Colon (tissue), 2 donors: ENCODE data around the gene MORN4.
"Not testable (repeated sequence)": the region's sequence is repeated elsewhere in the genome, so short reads cannot be mapped to it uniquely, and the experiment has no call there.

ENCODE experiments used
- FAIRE-seq: peaks from 2 replicates; lab custom pipeline; 2012; peaks lifted over from hg19 to GRCh38; lab: Jason Lieb, UNC
- donor health status: control.
- donor health status: control.

Gene MORN4

DNA sequence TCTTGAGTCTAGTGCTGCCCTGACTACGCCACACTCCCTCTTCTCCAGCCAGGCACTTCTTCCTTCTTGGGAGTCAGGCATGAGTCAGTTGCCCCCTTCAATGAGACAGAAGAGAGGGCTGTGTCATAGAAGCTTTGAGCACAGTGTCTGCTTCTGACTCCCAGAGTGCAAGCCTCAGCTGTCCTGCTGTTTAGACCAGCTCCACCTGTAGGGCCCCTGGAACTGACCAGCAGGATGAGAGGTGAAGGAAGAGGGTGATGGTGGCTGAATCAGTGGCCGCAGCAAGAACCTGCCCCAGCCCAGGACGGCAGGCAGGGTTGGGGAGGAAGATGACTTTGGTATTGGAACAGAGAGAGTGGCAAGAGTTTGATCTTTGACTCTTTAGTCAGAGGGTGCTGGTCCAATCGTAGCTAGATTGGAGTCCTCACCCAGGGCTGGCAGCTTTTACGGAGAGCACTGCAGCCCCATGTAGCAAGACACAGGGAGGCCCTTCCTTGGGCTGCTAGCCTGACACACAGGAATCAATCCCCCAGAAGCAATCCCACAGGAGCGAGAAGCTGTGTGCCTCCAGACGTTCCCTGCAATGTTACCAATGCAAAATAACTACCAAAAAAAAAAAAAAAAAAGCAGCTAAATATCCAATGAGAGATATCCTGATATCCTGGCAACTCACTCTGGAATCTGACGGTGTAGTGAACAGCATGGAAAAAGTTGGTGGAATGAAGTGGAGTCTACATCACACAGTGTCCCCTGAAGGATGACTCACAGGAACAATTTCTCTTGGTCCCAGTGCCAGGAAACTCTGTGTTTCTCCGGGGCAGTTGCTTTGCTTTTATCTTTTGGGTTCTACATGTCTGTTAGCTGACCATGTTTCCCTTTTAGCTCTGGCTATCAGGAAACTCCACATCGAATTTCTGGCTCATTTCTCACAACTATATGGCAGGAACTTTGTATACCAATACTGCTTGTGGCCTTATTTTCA is 36.9 kb downstream of the MORN4 start:
- no peak for FAIRE-seq

DNA sequence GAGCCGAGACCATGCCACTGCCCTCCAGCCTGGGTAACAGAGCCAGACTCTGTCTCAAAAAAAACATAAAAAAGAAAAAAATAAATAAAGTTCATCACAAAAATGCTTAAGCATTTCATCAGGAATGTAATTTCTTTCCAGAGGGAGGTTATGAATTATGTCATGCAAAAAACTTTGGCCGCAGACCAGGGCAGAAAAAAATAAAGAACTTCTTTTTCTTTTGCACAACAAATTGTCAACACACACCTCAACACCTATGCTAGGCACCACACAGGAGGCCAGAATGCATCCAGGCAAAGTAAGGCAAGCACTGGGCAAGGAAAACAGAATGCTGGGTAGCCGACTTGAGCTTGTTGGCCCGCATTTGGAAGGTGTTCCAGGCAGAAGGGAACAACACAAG is 39.9 kb downstream of the MORN4 start:
- no peak for FAIRE-seq

DNA sequence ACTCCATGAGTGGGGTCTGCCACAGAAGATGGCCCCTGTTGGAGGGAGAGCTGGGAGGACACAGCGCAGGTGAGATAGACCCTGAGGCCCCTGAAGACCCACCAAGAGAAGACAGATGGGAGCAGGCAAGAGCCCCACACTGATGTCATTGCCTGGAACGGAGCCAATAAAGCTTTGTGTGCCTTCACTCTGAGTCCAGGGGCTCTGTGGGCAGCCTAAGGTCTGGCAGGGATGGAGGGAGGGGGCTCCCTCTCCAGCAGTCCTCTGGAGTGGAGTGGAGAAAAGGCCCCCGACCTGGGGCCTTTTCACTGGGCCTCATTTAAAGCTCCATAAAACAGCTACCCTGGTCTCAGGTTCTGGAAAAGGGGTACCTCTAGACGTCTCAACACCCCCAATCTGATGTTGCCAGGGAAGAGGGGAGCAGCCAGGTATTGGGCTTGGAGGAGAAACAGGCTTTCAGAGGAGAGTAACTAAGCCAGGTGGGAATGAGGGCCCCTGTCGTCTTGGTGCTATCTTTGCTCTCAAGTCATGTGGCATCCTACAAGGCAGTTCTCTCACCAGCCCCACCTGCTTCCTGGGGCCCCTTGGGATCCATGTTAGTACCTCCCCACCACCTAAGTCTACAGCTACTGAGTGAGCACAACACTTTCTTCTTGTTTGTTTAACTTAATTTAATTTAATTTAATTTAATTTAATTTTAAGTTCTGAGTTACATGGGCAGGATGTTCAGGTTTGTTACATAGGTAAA is 42.4 kb downstream of the MORN4 start:
- FAIRE-seq = no peak

DNA sequence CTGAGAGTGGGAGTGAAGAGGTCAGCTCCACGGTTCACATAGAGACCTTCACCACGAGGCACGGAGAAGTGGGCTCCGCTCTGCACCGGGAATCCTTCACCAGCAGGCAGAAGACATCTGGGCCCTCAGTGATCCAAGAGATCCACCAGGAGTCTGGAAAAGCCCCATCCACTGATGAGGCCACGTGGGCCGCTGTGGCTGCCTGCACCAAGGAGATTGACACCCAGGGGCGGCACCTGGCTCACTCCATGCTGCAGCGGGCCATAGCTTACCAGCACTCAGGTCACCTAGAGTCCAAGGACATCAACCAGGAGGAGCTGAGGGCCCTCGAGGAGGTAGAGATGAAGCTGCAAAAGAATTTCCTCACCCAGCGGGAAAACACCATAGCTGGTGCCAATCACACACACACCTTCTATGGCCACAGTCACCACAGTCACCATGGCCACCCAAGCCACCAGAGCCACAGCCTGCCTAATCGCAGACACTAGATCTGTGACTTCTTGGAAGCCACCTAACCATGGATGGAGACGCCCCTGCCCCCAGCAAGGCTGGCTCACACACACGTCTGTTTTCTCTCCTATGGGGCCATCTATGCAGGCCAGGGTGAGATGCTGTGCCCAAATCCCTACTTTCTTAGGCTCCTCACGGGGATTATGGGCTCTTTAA is 43.1 kb downstream of the MORN4 start:
- FAIRE-seq = no peak

DNA sequence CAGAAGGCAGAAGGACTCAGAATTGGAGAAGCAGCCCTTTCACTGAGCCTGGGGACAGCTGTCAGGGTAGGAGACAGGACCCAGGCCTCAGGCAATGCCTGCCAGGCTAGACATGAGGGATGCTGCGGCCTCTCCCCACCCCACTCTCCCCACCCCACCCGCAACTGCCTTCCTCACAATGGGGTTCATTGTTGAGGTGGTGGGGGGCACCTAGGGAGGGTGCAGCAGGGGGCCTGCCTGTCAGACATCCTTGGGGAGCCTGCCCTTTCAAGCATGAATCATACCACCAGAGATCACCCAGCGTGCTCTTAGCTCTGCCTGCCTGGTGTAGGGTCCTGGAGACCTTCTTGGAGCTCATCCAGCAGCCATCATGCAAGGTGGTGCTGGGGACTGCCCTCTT is 43.8 kb downstream of the MORN4 start, which contains the start of gene C10orf62:
Gene C10orf62 (plus strand): TSS at position 243 of the 400 bp plus-strand sequence. CDS start 177 bp downstream, outside the sequence.
- FAIRE-seq = no peak

DNA sequence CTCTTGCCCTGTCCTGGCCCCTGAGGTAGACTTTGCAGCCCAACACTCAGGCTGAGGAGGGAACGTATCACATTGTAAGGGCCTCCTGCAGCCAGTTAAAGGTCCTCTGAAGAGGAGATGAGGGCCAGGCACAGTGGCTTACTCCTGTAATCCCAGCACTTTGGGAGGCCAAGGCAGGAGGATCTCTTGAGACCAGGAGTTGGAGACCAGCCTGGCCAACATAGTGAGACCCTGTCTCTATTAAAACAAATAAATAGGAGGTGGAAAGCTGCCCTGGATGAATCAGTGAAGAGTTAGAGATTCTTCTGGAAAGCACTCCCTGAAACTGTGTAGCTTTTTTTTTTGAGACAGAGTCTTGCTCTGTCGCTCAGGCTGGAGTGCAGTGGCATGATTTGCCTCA is 46.1 kb downstream of the MORN4 start:
- FAIRE-seq = no peak

DNA sequence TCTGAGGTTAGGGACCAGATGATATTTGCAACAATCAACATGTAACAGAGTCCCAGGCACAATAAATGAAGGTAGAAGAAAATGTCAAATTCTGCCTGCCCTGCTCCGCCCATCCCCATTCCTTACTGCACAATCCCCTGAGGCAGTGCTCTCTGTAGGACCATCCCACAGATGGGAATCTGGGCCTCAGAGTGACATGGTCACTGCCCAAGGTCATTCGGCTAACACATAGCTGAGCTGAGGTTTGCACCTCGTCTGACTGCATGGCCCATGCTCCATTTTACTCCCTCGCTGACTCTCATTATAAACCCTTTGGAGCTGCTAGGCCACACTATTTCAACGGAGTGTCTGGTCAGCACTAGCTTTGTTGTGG is 47.9 kb downstream of the MORN4 start:
- FAIRE-seq = no peak

DNA sequence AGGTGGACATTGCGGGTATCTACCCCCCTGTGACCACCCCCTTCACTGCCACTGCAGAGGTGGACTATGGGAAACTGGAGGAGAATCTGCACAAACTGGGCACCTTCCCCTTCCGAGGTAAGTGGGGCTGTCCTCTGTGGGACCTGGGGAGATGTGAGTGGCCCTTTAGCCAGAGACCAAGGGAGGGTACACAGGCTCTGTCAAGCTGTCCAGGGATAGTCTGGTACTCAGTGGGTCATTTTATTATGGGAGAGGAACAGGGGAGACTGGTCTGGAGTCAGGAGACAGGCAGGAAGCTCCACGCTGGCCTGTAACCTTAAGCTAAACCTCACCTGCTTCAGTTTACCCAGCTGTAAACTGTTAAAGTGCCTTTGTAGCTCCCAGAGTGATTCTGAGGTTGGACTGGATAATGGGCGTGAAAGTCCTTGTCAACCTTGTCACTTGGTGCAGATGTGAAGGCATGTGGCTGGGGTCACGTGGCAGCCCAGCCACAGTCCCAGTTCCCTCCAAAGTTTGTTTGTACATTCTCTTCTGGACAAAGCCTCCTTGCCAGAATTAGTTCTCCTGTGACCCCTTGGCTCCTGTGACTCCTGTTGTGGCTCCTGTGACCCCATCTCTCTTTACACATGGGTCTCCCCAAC is 48.4 kb downstream of the MORN4 start:
- no peak for FAIRE-seq

DNA sequence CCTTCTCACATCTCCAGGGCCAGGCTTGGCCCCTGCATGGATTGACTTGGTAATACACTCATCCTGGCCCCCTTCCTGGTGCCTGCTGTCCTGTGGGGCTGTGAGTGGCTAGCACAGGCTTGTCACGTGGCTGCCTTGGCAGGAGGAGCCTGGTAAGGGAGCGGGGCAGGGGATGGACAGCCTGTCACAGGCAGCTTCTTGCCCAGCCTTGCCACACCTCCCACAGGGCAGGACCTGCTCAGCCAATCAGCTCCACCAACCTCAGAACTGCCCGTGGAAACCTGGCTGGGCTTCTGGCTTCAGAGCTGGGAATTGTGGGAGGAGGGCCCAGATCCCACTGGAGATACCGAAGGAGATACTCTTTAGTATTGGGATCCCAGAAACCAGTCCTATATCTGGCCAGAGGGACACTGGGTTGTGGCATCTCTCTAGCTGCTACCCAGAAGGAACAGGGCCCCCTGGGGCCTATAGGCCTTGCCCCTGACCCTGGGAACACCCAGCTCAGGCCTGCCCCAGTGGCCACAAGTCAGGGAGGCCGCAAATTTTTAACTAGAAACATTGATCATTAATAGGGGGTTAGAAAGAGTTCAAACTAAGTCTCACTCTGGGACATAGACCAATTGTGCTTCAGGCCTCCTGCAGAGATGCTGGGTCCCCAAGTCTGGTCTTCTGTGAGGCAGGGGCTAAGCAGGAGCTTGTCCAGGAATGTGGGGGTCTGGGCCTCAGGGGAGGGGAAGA is 49.1 kb downstream of the MORN4 start, which contains the start of gene HOGA1:
Gene HOGA1 (plus strand): TSS at position 330 of the 738 bp plus-strand sequence. CDS start 315 bp downstream, at position 645.
- FAIRE-seq = no peak

DNA sequence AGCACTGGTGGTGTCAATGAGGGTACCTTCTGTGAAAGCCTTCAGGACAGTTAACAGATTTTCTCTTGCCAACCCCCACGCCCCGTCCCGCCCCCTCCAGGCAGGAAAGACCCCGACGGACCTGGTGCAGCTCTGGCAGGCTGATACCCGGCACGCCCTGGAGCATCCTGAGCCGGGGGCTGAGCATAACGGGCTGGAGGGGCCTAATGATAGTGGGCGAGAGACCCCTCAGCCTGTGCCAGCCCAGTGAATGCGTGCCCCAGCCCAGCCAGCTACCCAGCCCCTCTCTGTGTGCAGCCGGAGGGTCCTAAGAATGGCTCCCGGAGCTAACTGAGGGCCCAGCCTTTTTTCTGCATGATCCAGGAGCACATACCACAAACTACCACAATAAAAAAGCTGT is 49.8 kb downstream of the MORN4 start:
- no peak for FAIRE-seq

DNA sequence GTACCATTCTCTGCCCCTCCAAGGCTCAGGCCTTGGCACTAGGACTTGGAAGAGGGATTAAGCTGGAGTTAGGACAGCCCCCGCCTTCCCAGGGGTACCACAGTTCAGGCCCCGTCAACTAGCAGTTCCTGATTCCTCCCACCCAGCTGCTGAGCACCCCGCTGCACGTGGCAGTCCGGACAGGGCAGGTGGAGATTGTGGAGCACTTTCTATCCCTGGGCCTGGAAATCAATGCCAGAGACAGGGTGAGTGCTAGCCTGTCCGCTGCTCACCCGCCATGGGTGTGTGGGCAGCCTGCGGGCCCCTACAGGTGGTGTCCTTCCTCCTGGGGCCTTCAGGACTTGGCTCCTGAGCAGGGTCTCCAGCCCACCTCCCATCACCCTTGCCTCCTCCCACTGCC is 51.1 kb downstream of the MORN4 start:
- FAIRE-seq = no peak

DNA sequence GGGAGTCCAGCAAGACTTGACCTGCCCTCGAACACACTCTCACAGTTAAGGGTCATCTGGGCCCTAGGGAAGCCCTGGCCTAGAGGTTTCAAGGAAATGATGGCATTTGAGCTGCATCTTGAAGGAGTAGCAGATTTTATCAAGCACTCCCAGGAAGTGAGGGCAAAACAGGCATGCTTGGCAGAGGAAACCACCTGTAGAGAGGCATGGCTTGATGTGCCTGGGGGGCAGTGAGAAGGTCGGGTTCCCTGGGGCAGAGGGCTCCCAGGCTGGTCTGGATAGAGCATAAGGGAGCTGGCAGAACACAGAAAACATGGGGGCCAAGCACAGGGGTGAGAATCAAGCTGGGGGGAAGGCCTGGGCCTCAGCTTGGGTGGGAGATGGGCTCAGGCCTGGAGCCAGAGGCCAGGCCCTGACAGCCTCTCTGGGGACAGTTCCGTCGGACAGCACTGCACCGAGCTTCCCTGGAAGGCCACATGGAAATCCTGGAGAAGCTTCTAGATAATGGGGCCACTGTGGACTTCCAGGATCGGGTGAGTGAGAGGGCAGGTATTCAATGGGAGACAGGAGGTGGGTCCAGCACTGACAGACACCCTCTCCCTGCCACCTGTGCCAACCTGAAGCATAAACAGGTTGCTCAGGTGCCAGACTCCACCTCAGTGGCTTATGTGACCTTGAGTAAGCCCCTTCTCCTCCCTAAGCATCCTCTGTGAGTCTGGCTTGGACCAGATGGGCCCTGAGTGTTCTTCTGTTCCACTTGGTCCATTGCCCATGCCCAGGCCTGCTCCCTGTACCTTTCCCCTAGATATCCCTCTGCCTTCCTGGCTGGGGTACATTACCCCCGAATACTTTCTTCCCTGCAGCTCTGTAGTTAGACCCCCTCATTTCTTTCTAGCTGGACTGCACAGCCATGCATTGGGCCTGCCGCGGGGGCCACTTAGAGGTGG is 52.6 kb downstream of the MORN4 start:
- FAIRE-seq = no peak

DNA sequence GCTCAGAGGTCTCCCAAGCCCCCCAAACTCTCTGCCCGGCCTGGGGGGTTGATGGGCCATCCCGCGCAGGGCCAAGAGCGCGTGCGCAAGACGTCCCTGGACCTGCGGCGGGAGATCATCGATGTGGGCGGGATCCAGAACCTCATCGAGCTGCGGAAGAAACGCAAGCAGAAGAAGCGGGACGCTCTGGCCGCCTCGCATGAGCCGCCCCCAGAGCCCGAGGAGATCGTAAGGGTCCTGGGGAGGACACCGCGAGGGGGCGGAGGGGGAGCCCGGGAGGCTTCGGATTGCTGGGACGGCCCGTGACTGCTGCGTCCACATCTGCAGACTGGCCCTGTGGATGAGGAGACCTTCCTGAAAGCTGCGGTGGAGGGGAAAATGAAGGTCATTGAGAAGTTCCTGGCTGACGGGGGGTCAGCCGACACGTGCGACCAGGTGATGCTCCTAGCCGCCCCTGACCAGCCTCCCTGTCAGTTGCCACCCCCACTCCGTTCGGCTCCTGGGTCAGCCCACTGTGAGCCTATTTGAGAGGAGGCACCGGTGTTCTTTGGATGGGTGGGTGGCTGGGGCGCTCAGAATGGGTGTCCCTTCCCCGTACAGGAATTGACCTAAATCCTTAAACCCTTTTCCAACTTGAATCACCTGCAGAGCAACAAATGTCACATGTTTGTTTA is 55.0 kb downstream of the MORN4 start:
- FAIRE-seq = no peak

DNA sequence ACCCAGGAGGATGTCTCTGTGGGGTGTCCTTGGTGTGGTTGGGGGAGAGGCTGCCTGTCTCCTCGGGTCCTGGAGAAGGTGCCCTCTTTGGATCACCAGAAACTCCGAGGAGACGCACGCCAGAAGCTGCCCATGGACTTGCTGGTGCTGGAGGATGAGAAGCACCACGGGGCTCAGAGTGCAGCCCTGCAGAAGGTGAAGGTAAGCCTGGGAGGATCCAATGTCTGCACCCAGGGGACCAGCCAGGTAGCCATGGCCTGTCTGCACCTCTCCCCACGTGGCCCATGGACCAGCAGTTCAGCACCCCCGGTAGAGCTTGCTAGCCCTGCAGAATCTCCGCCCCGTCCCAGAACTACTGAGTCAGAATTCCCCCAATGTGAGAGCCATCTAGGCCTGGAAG is 55.6 kb downstream of the MORN4 start:
- FAIRE-seq = no peak

DNA sequence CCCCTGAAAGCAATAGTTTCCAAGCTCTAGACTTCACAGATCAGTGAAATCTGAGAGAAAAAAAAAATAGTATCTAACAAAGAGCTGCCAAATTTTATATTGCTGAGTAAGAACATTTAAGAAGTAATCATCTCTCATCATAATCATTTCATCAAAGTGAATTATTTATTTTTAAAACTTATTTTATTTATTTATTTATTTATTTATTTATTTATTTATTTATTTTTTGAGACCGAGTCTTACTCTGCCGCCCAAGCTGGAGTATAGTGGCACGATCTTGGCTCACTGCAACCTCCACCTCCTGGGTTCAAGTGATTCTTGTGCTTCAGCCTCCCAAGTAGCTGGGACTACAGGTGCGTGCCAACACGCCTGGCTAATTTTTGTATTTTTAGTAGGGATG is 56.8 kb downstream of the MORN4 start:
- FAIRE-seq = not testable (repeated sequence)

DNA sequence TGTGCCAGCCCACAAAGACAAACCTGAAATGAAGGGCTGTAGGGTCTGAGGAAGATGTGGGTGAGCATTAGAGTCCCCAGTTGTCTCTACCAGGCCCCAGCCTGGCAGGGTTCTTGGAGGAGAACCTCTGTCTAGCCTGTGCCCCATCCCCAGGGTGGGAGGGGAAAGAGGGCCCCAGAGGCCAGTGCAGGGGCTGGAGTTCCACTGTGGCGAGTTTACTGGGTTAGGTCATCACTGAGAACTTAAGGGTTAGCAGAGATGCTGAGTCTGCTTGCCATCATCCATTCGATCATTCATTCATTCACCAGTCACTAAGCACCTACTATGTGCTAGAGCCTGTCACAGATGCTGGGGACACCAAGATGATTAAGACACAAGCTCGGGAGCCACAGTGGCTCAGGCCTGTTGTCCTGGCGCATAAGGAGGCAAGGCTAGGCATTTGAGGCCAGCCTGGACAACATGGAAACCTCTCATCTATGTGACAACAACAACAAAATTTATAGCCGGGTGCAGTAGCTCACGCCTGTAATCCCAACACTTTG is 58.1 kb downstream of the MORN4 start:
- no peak for FAIRE-seq

DNA sequence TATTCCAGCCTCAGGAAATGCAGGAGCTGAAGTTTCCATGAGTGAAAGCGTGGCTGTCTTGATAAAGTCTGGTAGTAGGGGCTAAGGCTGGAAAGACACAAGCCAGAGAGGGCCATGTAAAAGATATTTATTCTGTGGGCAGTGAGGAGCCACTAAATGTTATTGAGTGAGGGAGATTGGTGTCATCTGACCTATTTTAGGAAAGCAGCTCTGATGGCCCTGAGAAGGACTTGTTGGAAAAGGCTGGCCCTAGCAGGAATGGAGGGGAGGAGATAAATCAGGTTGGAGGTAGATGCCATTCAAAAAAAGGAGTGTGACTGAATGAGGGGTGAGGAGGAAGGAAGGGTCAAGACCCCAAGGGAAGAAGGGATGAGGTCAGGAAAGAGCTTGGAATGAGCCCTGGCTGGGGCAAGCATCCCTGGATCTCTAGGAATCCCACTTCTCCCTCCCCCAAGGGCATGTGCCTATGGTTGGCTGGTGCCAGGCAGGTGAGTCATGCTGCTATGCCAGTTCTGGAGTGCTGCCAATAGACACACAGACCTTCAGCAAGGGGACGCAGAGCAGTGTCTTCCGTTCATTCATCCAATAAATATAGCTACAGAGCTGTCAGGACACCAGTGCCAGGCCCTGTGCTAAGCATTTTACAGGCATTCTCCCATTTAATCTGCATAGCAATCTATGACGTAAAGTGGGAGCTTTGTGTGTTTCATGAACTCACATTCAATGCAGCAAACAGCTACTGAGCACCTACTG is 58.8 kb downstream of the MORN4 start:
- no peak for FAIRE-seq

DNA sequence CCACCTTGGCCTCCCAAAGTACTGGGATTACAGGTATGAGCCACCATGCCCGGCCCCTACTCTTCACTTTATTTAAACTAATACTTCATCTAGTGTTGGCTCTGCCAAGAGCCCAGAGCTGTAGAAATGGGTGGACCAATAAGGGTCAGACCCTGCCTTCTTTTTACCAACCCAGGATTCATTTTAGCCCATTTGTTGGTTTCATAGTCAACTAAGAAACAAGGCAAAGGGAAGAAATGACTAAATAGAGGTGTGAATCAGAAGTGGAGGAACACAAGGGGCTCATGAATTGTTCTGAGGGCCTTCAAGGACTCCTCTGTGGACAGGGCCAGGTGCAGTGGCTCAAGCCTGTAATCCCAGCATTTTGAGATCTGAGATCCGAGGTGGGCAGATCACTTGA is 59.6 kb downstream of the MORN4 start:
- no peak for FAIRE-seq

DNA sequence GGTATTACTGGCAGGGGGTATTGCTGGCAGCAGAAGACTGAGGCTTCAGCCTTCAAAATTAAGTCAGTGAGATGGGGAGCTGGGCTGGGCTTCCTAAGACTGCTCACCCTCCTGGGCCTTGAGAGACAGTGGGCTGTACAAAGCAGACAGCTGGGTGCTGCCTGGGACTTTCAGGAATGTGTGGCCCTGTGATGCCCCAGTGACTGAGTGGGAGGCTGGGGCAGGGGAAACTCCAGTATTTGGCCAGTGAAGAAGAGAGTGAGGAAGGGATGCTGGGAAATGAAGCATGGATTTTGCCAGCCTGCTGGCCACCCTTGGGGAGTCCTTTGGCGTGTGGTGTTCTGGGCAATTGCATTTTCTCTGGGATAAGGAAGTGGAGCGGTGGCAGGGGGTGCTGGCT is 60.3 kb downstream of the MORN4 start:
- FAIRE-seq = no peak
